ENCODE results near the gene IKZF5. TPM values are rescaled to one million over a fixed set of nuclear protein-coding genes. Genes with fewer than 3 reads are reported as not detected.

IKZF5 gene
- total and polyA plus RNA-seq, 2 experiments from 2014 or later, result 6.9 to 10.5 TPM

- TF ChIP-seq REST (IDR thresholded peaks at IDR 0.05; ENCODE audit: unreplicated experiment) (no peak), CTCF (conservative IDR thresholded peaks at IDR 0.05; ENCODE audit: low read depth in 2 of 2) (no peak), NANOG (IDR thresholded peaks at IDR 0.05; ENCODE audit: borderline replicate concordance) (no peak), ZNF114 (CRISPR knock-in tag; IDR thresholded peaks at IDR 0.05) (no peak), ETS1 (IDR thresholded peaks at IDR 0.05) (no peak), ZNF331 (CRISPR knock-in tag; IDR thresholded peaks at IDR 0.05; ENCODE audit: low read depth) (no peak), EZH2 (IDR thresholded peaks at IDR 0.05; ENCODE audit: low read depth, unreplicated experiment) (no peak), JUNB (IDR thresholded peaks at IDR 0.05; ENCODE audit: unreplicated experiment) (no peak)
Observed at GRCh38 chr10:123014772-123015171, 6.2 kb upstream of the IKZF5 start (continued).

- H3K4me3 Mint-ChIP-seq, result no peak overlapping the region; the same call in 2 of the 3 replicates
- no peak for DNase-seq (ENCODE audit: low spot score)
- H2AFZ ChIP-seq, result no peak overlapping the region
- TF ChIP-seq ZNF462 (CRISPR knock-in tag; IDR thresholded peaks at IDR 0.05) (no peak), ZNF114 (CRISPR knock-in tag; IDR thresholded peaks at IDR 0.05) (no peak), JUNB (IDR thresholded peaks at IDR 0.05; ENCODE audit: unreplicated experiment) (no peak), ZNF331 (CRISPR knock-in tag; IDR thresholded peaks at IDR 0.05; ENCODE audit: low read depth) (no peak), CREB1 (CRISPR knock-in tag; IDR thresholded peaks at IDR 0.05; ENCODE audit: low read depth) (no peak), STAT1 (IDR thresholded peaks at IDR 0.05; ENCODE audit: unreplicated experiment) (no peak)
Observed at GRCh38 chr10:123013456-123014419, 5.1 kb upstream of the IKZF5 start.

More at GRCh38 chr10:123013456-123014419, 5.1 kb upstream of the IKZF5 start:
- Mint-ChIP-seq H3K36me3 (ENCODE audit: low read depth) (peaks cover 47% of the 10 kb centered on the region), H3K4me1 (peaks cover 50% of the 10 kb centered on the region), H3K9me3 (peaks cover 15% of the 10 kb centered on the region), H3K27ac (no peak overlapping the region), H3K27me3 (ENCODE audit: insufficient read depth, low read depth, poor library complexity) (peaks cover 47% of the 10 kb centered on the region)
- H3K27ac ChIP-seq (ENCODE audit: low read depth), result no peak overlapping the region
- H4K20me1 ChIP-seq (replicated peaks; ENCODE audit: insufficient read depth), result no peaks in the 10 kb centered on the region
- no peaks in the 10 kb centered on the region for H3K9me2 ChIP-seq (ENCODE audit: insufficient read depth)
- peaks cover 5% of the 10 kb centered on the region; the same call in 1 of the 2 replicates for H3K79me2 ChIP-seq (replicated peaks; ENCODE audit: insufficient read depth)
- ATAC-seq, result no peak
- H3F3A ChIP-seq (replicated peaks; ENCODE audit: low read depth), result no peaks in the 10 kb centered on the region
- H3K4me3 ChIP-seq, result no peak overlapping the region
- no peak overlapping the region for H3K4me2 ChIP-seq
- H3K27me3 ChIP-seq (ENCODE audit: insufficient read depth), result peaks cover 31% of the 10 kb centered on the region
- H3K4me1 ChIP-seq (ENCODE audit: insufficient read depth), result peaks cover 48% of the 10 kb centered on the region
- no peaks in the 10 kb centered on the region for H3K36me3 ChIP-seq (ENCODE audit: insufficient read depth)

Data from GM23338 (cell line).